PFSK-1 (cell line): ENCODE results near the gene HTR2A.

Source experiments
- REST ChIP-seq, 2 experiments: IDR thresholded peaks; 2 replicates each; pipeline versions ENCODE4 v1.6.1 to v1.8.0; 2011 to 2012; ENCODE audit warnings: low read depth in 2 of 2, low read length in 2 of 2, control low read depth in 1 of 2, inconsistent platforms in 1 of 2, mild to moderate bottlenecking in 1 of 2, moderate library complexity in 1 of 2; ENCODE audit not compliant: insufficient read depth in 1 of 2
- TAF1 ChIP-seq: IDR thresholded peaks from 2 replicates; pipeline ENCODE4 v1.6.1; 2012; ENCODE audit warnings: low read length, control low read depth, borderline replicate concordance; ENCODE audit not compliant: insufficient read depth

DNA sequence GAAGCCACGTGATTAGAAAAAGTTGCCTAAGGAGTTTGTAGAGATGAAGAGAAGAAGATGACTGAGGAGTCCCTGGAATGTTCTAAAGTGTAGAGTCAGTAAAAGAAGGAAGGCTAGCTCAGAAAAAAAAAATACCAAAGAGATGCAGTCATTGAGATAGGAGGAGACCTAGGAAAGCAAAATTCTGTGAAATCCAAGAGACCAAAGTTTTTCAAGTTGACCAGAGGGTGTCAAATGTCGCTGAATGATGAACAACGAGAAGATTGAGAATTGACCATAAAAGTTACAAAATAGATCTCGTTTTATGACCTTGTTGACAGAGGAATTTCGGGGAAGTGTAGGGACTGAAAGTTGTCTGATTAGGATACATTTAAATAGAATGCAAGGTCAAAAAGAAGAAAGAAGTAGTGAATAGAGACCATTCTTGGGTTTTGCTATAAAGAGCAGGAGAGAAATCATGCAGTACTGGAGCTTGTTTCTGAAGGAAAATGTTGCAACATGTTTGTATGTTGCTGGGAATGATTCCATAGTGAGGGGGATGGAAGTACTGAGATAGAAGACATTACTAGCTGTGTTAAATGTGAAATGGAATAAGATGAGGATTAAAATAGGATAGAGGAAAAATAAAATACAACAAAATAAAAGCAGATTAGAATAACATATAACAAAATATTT, 30.2 kb upstream of the HTR2A start:
- TF ChIP-seq REST (IDR thresholded peaks at IDR 0.05; ENCODE audit: insufficient read depth in 1 of 2, low read depth in 2 of 2, low read length in 2 of 2) (no peak), TAF1 (no peak)
